CD1c-positive myeloid dendritic cell (primary cell): Measurements from ENCODE around the gene SYPL1.
"Not testable (repeated sequence)": the region's sequence is repeated elsewhere in the genome, so short reads cannot be mapped to it uniquely, and the experiment has no call there.

Experiments
- DNase-seq: peaks from one replicate; pipeline ENCODE4 v3.0.0-alpha.2; 2016; ENCODE audit errors: extremely low spot score

The SYPL1 gene

GRCh38 chr7:106112118-106112971 lies at the start of gene SYPL1:
TSS of gene SYPL1 (minus strand) at chr7:106112312. CDS start at chr7:106112208, 104 bp downstream.
- DNase-seq: peak; percentile 91

DNA sequence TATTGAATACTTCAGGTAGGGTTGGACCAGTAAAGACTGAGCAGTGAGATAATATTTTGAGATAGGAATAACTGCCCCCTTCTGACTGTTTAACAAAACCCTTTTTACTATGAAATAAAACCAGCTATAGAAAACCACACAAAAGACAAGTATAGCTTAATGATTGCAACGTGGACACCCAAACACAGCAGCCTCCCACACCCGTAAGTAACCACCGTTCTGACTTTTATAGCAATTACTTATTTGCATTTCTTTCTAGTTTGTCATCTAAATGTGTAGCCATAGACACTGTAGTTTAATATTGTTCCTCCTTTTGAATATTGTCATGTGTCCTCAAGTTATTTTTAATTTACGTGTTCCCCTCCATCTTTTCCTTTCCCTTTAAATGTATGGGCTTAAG lies 42.9 kb upstream of the SYPL1 start:
- DNase-seq: no peak

DNA sequence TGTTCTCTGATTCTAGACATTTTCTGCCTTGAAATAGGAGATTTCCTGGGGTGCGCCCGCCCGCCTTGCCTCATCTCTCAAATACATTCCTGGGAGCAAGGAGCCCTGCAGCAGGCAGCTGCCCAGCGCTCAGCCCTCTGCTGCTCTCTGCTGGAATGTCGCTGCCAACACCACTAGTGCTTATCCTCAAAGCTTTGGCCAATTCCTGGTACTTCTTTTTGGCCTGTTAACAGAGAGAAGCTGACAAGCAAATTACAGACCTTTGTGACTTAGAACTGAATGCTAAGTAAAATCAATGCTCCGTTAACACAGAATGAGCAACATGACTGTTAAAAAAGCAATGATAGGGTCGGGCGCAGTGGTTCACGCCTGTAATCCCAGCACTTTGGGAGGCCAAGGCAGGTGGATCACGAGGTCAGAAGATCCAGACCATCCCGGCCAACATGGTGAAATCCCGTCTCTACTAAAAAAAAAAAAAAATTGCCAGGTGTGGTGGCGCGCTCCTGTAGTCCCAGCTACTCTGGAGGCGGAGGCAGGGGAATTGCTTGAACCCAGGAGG lies 41.9 kb upstream of the SYPL1 start:
- DNase-seq: peak; percentile 75

- no peak for DNase-seq
Observed at GRCh38 chr7:106152313-106152665, 40.2 kb upstream of the SYPL1 start.

- DNase-seq: no peak
Observed at GRCh38 chr7:106151459-106152312, 39.6 kb upstream of the SYPL1 start.

GRCh38 chr7:106143711-106144337 lies 31.7 kb upstream of the SYPL1 start:
- no peak for DNase-seq

DNA sequence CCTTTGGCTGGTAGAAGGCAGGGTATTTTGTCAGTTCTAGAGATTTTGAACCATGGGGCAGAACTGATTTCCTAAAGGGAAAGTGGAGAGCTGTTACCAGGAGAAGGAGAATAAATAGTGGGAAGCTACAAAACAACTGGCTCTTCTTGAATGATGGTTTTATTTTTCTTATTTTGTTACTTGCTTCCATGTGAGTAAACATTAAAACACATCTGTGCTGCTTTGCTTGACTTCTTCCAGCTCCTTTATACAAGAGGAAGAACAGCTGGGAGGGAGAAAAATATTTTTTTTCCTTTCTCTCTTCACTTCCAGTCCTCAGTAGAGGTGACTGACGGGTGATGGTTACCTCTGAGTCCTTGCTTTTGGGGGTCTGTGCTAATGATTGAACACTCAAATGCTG lies 30.0 kb upstream of the SYPL1 start:
- no peak for DNase-seq

DNA sequence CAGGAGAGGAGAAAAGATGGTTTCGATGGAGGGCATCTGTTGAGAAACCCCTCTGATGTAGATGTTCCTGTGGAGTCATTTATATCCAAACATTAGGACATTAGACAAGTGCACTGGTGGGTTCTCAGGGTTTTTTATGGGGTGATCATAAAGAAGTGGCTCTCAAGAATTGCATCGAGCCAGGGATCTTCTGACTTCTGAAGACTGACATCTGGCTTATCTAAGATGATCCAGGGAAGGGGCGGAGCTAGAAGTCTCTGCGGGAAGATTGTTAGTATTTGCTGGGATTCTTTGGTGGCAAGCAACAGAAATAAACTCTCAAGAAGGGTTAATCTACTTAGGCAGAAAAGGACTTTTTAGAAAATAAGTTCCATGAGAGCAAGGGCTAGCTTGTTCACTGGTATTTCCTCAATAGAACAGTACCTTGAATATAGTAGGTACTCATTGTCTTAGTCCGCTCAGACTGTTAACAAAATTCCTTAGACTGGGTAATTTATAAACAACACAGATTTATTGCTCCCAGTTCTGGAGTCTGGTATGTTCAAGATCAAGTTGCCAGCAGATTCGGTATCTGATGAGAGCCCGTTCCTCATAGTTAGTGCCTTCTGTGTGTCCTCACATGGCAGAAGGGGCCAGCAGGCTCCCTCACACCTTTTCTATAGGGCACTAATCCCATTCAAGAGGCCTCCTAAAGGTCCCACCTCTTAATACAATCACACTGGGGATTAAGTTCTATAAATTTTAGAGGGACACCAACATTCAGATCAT lies 28.5 kb upstream of the SYPL1 start:
- DNase-seq: no peak

DNA sequence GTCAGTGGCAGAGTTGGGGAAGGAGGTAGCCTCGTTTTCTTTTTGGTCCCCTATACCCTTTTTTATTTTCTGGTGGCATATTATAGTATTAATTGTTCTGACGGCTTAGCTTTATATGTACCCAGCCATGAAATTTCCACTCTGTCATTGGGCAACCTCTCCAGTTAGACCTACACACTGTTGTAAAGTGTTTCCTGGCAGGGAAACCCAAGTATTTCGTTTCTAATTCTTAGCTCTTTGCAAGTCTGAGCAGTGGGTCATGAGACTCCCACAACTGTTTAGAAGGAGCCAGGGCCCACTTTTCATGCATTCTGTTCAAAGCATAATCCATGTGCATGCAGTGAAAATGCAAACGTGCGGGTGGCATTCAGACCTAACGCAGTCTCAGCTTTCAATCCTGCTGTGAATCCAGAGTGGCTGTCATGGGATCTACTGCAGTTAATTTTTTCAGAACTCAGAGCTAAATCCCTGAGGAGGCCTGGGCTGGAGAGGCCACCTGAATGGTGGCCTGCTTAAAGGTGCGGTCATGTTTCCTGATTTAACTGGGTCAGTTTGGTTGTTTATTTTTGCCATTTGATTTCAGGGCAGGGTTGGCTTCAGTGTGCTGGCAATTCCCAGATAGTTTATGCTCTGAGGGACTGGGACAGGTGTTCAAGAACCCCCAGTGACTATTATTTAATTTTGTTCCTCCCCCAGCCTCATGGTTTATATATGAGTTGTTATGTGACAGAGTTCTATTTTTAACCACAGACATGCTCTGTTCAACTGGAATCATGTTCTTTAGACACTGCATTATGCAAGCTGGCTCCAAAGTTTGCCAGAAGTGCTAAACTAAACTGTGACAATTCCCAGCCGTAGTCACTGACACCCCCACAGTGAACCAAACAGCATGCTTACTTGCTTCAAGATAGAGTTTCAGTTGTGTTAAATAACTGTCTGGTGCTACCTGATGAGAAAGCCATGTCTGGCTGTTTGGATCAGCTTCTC lies 27.4 kb upstream of the SYPL1 start:
- no peak for DNase-seq

- no peak for DNase-seq
Observed at GRCh38 chr7:106138776-106139175, 26.7 kb upstream of the SYPL1 start.

DNA sequence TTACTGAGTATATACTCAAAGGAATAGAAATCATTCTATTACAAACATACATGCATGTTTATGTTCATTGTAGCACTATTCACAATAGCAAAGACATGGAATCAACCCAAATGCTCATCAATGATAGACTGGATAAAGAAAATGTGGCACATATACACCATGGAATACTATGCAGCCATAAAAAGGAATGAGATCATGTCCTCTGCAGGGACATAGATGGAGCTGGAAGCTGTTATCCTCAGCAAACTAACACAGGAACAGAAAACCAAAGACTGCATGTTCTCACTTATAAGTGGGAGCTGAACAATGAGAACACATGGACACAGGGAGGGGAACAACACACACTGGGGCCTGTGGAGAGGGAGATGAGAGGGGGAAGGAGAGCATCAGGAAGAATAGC lies 26.1 kb upstream of the SYPL1 start:
- DNase-seq: not testable (repeated sequence)

- DNase-seq: no peak
Observed at GRCh38 chr7:106134241-106134640, 22.1 kb upstream of the SYPL1 start.

- DNase-seq: no peak
Observed at GRCh38 chr7:106129291-106129690, 17.2 kb upstream of the SYPL1 start.

- no peak for DNase-seq
Observed at GRCh38 chr7:106128836-106129235, 16.7 kb upstream of the SYPL1 start.

DNA sequence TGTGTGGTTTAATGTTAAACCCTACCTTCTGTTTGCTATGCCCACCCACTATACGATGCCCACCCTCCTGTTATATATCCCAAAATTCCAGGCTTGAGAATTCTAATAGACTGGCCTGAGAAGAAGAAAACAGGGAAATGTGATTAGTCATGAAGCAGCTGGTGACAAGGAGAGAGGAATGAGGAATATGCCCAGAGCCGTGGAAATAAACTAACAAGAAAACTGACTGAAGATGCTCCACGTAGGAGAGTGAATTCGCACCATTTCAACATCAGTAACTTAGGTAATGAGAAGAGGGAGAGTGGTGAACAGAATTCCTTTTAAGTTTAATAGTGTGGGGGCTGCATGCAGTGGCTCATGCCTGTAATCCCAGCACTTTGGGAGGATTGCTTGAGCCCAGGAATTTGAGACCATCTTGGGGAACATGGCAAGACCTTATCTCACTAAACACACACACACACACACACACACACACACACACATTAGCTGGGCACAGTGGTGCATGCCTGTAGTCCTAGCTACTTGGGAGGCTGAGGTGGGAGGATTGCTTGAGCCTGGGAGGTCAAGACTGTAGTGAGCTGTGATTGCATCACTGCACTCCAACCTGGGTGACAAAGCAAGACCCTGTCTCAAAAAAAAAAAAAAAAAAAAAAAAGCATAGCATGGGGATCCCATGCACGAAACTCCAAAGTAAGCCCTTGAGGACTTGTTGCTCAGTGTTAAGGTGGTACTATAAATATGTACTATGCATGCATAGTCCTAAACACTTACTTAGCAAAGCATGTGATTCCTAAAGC lies 16.1 kb upstream of the SYPL1 start:
- no peak for DNase-seq

GRCh38 chr7:106126170-106126938 lies 14.2 kb upstream of the SYPL1 start:
- DNase-seq: peak; percentile 78

DNA sequence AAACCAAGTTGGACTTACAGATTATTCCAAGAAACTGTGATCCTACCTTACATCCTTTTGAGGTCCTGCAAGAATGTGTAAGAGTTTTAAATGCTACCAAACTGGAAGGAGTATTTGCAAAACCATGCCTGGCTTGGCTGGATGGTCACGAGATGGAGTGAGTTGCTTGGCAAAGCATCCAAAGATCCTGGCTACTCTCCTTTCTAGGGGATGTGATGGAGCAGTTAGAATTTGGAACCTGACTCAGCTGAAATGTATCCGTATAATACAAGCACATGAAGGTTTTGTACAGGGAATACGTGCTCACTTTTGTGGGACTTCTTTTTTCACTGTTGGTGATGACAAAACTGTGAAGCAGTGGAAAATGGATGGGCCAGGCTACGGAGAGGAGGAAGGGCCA lies 13.3 kb upstream of the SYPL1 start:
- DNase-seq: no peak

DNA sequence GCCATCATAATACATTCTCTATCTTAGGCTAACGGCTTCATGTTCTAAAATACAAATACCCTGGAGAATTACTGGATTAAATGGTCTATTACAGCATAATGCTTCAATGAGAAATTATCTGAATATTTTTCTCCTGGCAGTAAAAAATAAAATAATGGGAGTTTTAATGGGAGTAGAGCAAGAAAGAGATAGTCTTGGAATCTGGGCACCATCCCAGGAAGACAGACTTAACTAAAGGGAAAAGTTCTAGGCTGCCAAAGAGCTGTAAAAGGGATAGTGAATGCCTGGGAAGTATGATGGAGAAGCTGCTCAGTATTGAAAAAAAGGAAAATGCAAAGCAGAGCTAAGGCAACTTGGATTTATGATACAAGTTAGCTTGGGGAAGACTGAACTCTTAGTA lies 12.1 kb upstream of the SYPL1 start:
- no peak for DNase-seq

- DNase-seq: no peak
Observed at GRCh38 chr7:106122713-106123112, 10.6 kb upstream of the SYPL1 start.
